ENCODE results near the gene ADGRD1. TPM values are rescaled to one million over a fixed set of nuclear protein-coding genes. Genes with fewer than 3 reads are reported as not detected.

The ADGRD1 gene
- total and polyA plus RNA-seq, 4 donors = 2.1 to 97.6 (median 31.0) TPM

- WGBS, 2 donors = 89% methylated on average over 10 of the region's 10 CpGs
- no peaks in the 10 kb centered on the region for H3K27me3 ChIP-seq (ENCODE audit: control insufficient read depth in 1 of 2, insufficient read depth in 2 of 2, low read length in 1 of 2)
- DNase-seq = no peak
- no peaks in the 10 kb centered on the region for H3K4me1 ChIP-seq (ENCODE audit: control insufficient read depth in 1 of 2, insufficient read depth in 2 of 2, low read length in 2 of 2)
- no peaks in the 10 kb centered on the region for H3K36me3 ChIP-seq (ENCODE audit: control insufficient read depth in 1 of 2, insufficient read depth in 2 of 2, low read length in 1 of 2)
- ATAC-seq (ENCODE audit: low FRiP score) = no peak
- intact Hi-C loops (cut with DNase I) = no loop called here
- no peak overlapping the region for H3K27ac ChIP-seq (ENCODE audit: low read depth in 1 of 2, low read length in 2 of 2)
- H3K9me3 ChIP-seq (ENCODE audit: control insufficient read depth, low read length) = no peaks in the 10 kb centered on the region
- H3K4me3 ChIP-seq (ENCODE audit: low read length in 2 of 2) = no peak overlapping the region
Measured at GRCh38 chr12:130973906-130974305, 20.2 kb downstream of the ADGRD1 start.

DNA sequence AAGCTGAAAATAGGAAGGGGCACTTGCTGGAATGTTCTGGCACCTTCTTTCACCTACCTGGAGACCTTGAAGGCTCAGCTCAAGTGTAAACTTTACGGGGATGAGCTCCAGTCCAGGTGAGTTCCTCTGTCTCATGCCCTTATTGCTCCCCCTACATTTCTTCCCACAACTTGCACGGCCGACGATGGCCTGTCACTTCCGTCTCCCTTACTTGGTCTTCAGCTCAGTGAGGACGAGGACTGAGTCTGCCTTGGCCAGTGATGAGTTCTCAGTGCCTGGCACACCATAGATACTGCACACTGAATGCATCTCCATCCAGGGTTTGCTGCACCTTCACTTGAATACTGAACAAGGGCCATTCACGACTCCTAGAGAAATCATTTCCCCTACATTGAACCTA, 21.4 kb downstream of the ADGRD1 start:
- no peaks in the 10 kb centered on the region for H3K27me3 ChIP-seq (ENCODE audit: control insufficient read depth in 1 of 2, insufficient read depth in 2 of 2, low read length in 1 of 2)
- WGBS, 2 donors = 76 to 79% methylated on average over 7 of the region's 7 CpGs
- H3K9me3 ChIP-seq (ENCODE audit: control insufficient read depth, low read length) = no peaks in the 10 kb centered on the region
- DNase-seq (no peak), ATAC-seq (ENCODE audit: low FRiP score) (no peak)
- no peaks in the 10 kb centered on the region for H3K4me1 ChIP-seq (ENCODE audit: control insufficient read depth in 1 of 2, insufficient read depth in 2 of 2, low read length in 2 of 2)
- no peaks in the 10 kb centered on the region for H3K36me3 ChIP-seq (ENCODE audit: control insufficient read depth in 1 of 2, insufficient read depth in 2 of 2, low read length in 1 of 2)
- no peak overlapping the region for H3K27ac ChIP-seq (ENCODE audit: low read depth in 1 of 2, low read length in 2 of 2)
- no peak overlapping the region for H3K4me3 ChIP-seq (ENCODE audit: low read length in 2 of 2)
- intact Hi-C loops (cut with DNase I) = no loop called here

- Histone ChIP-seq H3K27ac (ENCODE audit: low read depth in 1 of 2, low read length in 2 of 2) (no peak overlapping the region), H3K4me1 (ENCODE audit: control insufficient read depth in 1 of 2, insufficient read depth in 2 of 2, low read length in 2 of 2) (no peaks in the 10 kb centered on the region), H3K36me3 (ENCODE audit: control insufficient read depth in 1 of 2, insufficient read depth in 2 of 2, low read length in 1 of 2) (no peaks in the 10 kb centered on the region), H3K9me3 (ENCODE audit: control insufficient read depth, low read length) (no peaks in the 10 kb centered on the region), H3K4me3 (ENCODE audit: low read length in 2 of 2) (no peak overlapping the region), H3K27me3 (ENCODE audit: control insufficient read depth in 1 of 2, insufficient read depth in 2 of 2, low read length in 1 of 2) (no peaks in the 10 kb centered on the region)
- ATAC-seq (ENCODE audit: low FRiP score) (no peak), DNase-seq (no peak)
- WGBS, 2 donors = 91 to 93% methylated on average over 15 of the region's 15 CpGs
- intact Hi-C loops (cut with DNase I) = no loop called here
Measured at GRCh38 chr12:130976171-130976720, 22.5 kb downstream of the ADGRD1 start.

DNA sequence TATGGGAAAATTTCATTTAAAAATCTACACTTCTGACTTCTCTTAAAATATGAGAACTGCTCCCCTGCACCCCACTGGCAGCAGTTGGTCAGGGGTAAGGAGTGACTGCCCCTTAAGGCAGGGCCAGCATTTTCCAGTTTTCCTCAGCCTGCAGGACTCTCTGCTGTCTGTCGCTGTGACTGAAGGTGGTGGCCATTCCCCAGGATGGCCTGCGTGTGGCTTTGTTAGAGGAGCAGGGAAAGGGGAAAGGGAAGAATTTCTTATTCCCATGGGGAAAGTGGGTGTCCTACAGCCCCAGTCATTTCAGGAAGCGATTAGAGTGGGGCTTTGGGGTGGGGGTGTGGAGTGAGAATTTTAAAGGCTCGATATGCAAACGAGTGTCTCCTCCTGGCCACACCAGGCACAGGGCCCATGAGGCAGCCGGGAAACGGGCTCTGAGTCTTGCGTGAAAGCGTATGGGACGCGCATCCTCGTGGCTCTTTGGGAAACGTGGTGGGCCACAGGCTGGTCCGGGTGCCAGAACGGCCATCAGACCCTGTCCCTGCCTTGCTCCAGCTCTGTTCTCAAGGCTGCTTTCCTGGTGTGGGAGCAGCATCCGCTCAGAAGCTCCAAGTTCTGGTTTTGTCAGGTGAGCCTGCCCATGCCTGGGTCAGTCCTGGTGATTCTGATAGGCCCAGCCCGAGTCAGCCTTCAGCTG, 23.5 kb downstream of the ADGRD1 start:
- ATAC-seq (ENCODE audit: low FRiP score) = no peak
- intact Hi-C loops (cut with DNase I) = no loop called here
- Histone ChIP-seq H3K9me3 (ENCODE audit: control insufficient read depth, low read length) (no peaks in the 10 kb centered on the region), H3K4me1 (ENCODE audit: control insufficient read depth in 1 of 2, insufficient read depth in 2 of 2, low read length in 2 of 2) (no peaks in the 10 kb centered on the region), H3K36me3 (ENCODE audit: control insufficient read depth in 1 of 2, insufficient read depth in 2 of 2, low read length in 1 of 2) (no peaks in the 10 kb centered on the region), H3K4me3 (ENCODE audit: low read length in 2 of 2) (no peak overlapping the region), H3K27ac (ENCODE audit: low read depth in 1 of 2, low read length in 2 of 2) (no peak overlapping the region), H3K27me3 (ENCODE audit: control insufficient read depth in 1 of 2, insufficient read depth in 2 of 2, low read length in 1 of 2) (no peaks in the 10 kb centered on the region)
- 87 to 88% methylated on average over 17 of the region's 17 CpGs for WGBS, 2 donors
- no peak for DNase-seq

DNA sequence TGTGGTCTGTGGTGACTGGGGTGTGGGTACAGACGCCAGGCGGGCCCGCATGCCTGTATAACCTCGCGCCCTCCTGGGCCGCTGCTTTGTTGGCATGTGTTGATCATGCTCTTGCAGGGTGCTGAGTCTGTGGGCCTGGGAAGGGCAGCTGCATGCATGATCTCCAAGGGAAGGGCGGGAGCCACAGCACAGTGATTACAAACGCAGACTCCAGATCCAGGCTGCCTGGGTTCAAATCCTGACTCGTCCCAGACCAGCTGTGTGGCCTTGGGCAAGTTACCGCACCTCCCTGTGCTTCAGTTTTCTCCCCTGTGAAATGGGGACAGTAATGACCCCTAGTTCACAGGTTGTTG, 24.0 kb downstream of the ADGRD1 start:
- Histone ChIP-seq H3K27ac (ENCODE audit: low read depth in 1 of 2, low read length in 2 of 2) (no peak overlapping the region), H3K4me1 (ENCODE audit: control insufficient read depth in 1 of 2, insufficient read depth in 2 of 2, low read length in 2 of 2) (no peaks in the 10 kb centered on the region), H3K9me3 (ENCODE audit: control insufficient read depth, low read length) (no peaks in the 10 kb centered on the region), H3K36me3 (ENCODE audit: control insufficient read depth in 1 of 2, insufficient read depth in 2 of 2, low read length in 1 of 2) (no peaks in the 10 kb centered on the region), H3K4me3 (ENCODE audit: low read length in 2 of 2) (no peak overlapping the region), H3K27me3 (ENCODE audit: control insufficient read depth in 1 of 2, insufficient read depth in 2 of 2, low read length in 1 of 2) (no peaks in the 10 kb centered on the region)
- WGBS, 2 donors = 93 to 94% methylated on average over 10 of the region's 10 CpGs
- intact Hi-C loops (cut with DNase I) = no loop called here
- DNase-seq (no peak), ATAC-seq (ENCODE audit: low FRiP score) (no peak)

GRCh38 chr12:130978785-130979184, 25.1 kb downstream of the ADGRD1 start:
- WGBS, 2 donors = 85 to 90% methylated on average over 12 of the region's 12 CpGs
- H3K27ac ChIP-seq (ENCODE audit: low read depth in 1 of 2, low read length in 2 of 2) = no peak overlapping the region
- no peak overlapping the region for H3K4me3 ChIP-seq (ENCODE audit: low read length in 2 of 2)
- H3K9me3 ChIP-seq (ENCODE audit: control insufficient read depth, low read length) = no peaks in the 10 kb centered on the region
- intact Hi-C loops (cut with DNase I) = no loop called here
- no peaks in the 10 kb centered on the region for H3K4me1 ChIP-seq (ENCODE audit: control insufficient read depth in 1 of 2, insufficient read depth in 2 of 2, low read length in 2 of 2)
- H3K36me3 ChIP-seq (ENCODE audit: control insufficient read depth in 1 of 2, insufficient read depth in 2 of 2, low read length in 1 of 2) = no peaks in the 10 kb centered on the region
- ATAC-seq (ENCODE audit: low FRiP score) (peak; percentile 53), DNase-seq (no peak)
- no peaks in the 10 kb centered on the region for H3K27me3 ChIP-seq (ENCODE audit: control insufficient read depth in 1 of 2, insufficient read depth in 2 of 2, low read length in 1 of 2)

DNA sequence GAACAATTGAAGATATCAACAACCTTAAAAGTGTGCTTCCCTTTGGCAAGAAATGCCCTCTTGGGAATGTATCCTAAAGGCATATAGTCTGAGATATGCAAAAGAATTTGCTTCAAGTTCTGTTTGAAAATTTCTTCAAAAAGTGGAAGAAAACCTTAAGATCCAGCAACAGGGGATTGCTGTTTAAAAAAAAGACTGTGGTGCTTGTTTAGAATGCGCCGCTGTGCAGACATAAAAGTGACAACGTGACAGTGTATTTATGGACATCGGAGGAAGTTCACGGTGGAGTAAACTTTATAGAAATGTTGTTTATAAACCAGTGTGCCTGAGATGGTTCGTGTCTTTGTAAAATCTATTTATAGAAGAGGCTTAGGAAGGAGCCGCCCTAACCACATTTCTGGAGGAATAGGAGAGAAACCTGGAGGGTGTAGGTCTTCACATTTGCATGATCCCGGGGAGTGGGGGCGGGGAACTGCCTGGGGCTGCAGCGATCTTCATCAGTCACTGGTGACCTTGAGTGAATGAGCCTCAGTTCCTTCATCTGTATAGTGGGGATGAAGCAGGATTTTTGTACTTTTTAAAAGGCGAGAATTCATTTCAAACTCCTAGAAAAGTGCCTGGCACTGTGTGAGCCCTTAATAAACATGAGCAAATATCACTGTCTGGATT, 27.5 kb downstream of the ADGRD1 start:
- intact Hi-C loops (cut with DNase I) = no loop called here
- H3K27ac ChIP-seq (ENCODE audit: low read depth in 1 of 2, low read length in 2 of 2) = no peak overlapping the region
- 57 to 61% methylated on average over 11 of the region's 11 CpGs for WGBS, 2 donors
- no peaks in the 10 kb centered on the region for H3K4me1 ChIP-seq (ENCODE audit: control insufficient read depth in 1 of 2, insufficient read depth in 2 of 2, low read length in 2 of 2)
- H3K4me3 ChIP-seq (ENCODE audit: low read length in 2 of 2) = no peak overlapping the region
- no peak for ATAC-seq (ENCODE audit: low FRiP score)
- no peaks in the 10 kb centered on the region for H3K36me3 ChIP-seq (ENCODE audit: control insufficient read depth in 1 of 2, insufficient read depth in 2 of 2, low read length in 1 of 2)
- H3K27me3 ChIP-seq (ENCODE audit: control insufficient read depth in 1 of 2, insufficient read depth in 2 of 2, low read length in 1 of 2) = no peaks in the 10 kb centered on the region
- no peak for DNase-seq
- H3K9me3 ChIP-seq (ENCODE audit: control insufficient read depth, low read length) = no peaks in the 10 kb centered on the region

DNA sequence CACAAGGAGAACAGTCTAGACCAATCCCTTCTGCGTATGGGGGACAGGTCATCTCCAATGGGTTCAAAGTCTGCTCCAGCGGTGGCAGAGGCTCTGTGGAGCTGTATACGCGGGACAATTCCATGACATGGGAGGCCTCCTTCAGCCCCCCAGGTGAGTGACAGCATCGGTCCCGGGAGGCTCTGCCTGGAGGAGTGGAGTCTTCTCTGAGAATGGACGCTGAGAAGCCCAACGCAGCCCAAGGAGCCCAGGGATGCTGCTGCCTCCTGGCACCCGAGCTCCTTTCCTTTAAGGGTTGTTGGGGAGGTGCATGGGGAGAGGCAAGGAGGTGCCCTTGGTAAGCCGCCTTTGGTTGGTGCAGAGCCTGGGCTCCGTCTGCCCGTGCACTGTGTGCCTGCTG, 28.2 kb downstream of the ADGRD1 start:
- H3K27ac ChIP-seq (ENCODE audit: low read depth in 1 of 2, low read length in 2 of 2) = no peak overlapping the region
- no peaks in the 10 kb centered on the region for H3K4me1 ChIP-seq (ENCODE audit: control insufficient read depth in 1 of 2, insufficient read depth in 2 of 2, low read length in 2 of 2)

More for the DNA sequence above, 28.2 kb downstream of the ADGRD1 start:
- ATAC-seq (ENCODE audit: low FRiP score) = no peak
- H3K27me3 ChIP-seq (ENCODE audit: control insufficient read depth in 1 of 2, insufficient read depth in 2 of 2, low read length in 1 of 2) = no peaks in the 10 kb centered on the region
- intact Hi-C loops (cut with DNase I) = no loop called here
- 93% methylated on average over 12 of the region's 12 CpGs for WGBS, 2 donors
- H3K36me3 ChIP-seq (ENCODE audit: control insufficient read depth in 1 of 2, insufficient read depth in 2 of 2, low read length in 1 of 2) = no peaks in the 10 kb centered on the region
- no peak overlapping the region for H3K4me3 ChIP-seq (ENCODE audit: low read length in 2 of 2)
- H3K9me3 ChIP-seq (ENCODE audit: control insufficient read depth, low read length) = no peaks in the 10 kb centered on the region
- no peak for DNase-seq

Measured in aorta (tissue), 5 donors.